B cell (primary cell): ENCODE results near the gene RPS5. TPM values are rescaled to one million over a fixed set of nuclear protein-coding genes. Genes with fewer than 3 reads are reported as not detected.

Experiments used
- ATAC-seq: fragments of 200-7000 bp; cut with Tn5 transposase; one replicate; pipeline ENCODE4 v1.10.0; 2021; ENCODE audit warnings: low read depth, mild to moderate bottlenecking, moderate number of reproducible peaks, moderate library complexity
- CTCF ChIA-PET: fragments of 350-600 bp; sonication (Branson Sonifier 250); formaldehyde crosslinking; loops from one replicate; lab custom pipeline; 2021; ENCODE audit warnings: antibody characterized with exemption, inconsistent platforms; lab: Charles Lee
- POLR2A ChIA-PET: fragments of 350-600 bp; sonication (Branson Sonifier 250); formaldehyde crosslinking; loops from one replicate; lab custom pipeline; 2021; ENCODE audit warnings: antibody characterized with exemption; lab: Charles Lee
- DNase-seq: peaks from one replicate; pipeline ENCODE4 v3.0.0; 2013
- H2AFZ ChIP-seq: 2 replicates; pipeline ENCODE4 v1.6.1; 2012; ENCODE audit warnings: mild to moderate bottlenecking, low read depth, low read length; ENCODE audit not compliant: insufficient read depth, poor library complexity, severe bottlenecking
- H3K27ac ChIP-seq, 2 donors: 1 replicate in 1 of 2; 2 replicates in 1 of 2; pipeline ENCODE4 v1.5.1; 2012 to 2013; ENCODE audit warnings: low read length in 2 of 2, mild to moderate bottlenecking in 2 of 2, moderate library complexity in 1 of 2
- H3K27me3 ChIP-seq, 4 experiments: fragments of 200-600 bp in 1 of 4; sonication (generic) in 1 of 4; replicated peaks in 1 of 4; 1 replicate in 2 of 4; 2 replicates in 2 of 4; pipeline versions ENCODE4 v1.6.1 to v1.7.0; 2013 to 2016; ENCODE audit warnings: low read length in 3 of 4, mild to moderate bottlenecking in 2 of 4, mixed read lengths in 1 of 4, moderate library complexity in 1 of 4; ENCODE audit not compliant: insufficient read depth in 4 of 4, control insufficient read depth in 3 of 4; ENCODE audit errors: control extremely low read depth in 1 of 4
- H3K36me3 ChIP-seq, 2 experiments: replicated peaks in 1 of 2; 1 replicate in 1 of 2; 2 replicates in 1 of 2; pipeline versions ENCODE4 v1.6.1 to v1.7.1; 2013; ENCODE audit warnings: low read length in 1 of 2; ENCODE audit not compliant: insufficient read depth in 2 of 2, control insufficient read depth in 1 of 2; ENCODE audit errors: control extremely low read depth in 1 of 2, extremely low read depth in 1 of 2
- H3K4me1 ChIP-seq, 2 donors: fragments of 200-600 bp in 1 of 2; sonication (generic) in 1 of 2; 1 replicate in 1 of 2; 2 replicates in 1 of 2; pipeline versions ENCODE4 v1.5.1 to v1.6.1; 2013 to 2017; ENCODE audit warnings: low read length in 2 of 2; ENCODE audit not compliant: control insufficient read depth in 2 of 2, insufficient read depth in 2 of 2
- H3K4me2 ChIP-seq: replicated peaks from 2 replicates; pipeline ENCODE3; 2012; ENCODE audit warnings: mild to moderate bottlenecking, low read depth, low read length; ENCODE audit not compliant: poor library complexity, severe bottlenecking
- H3K4me3 ChIP-seq, 5 experiments: fragments of 200-600 bp in 1 of 5; sonication (generic) in 1 of 5; 1 replicate in 3 of 5; 2 replicates in 2 of 5; pipeline versions ENCODE4 v1.5.1 to v1.7.0; 2011 to 2016; ENCODE audit warnings: low read length in 4 of 5, mild to moderate bottlenecking in 4 of 5, low read depth in 2 of 5, control low read depth in 1 of 5, moderate library complexity in 1 of 5; ENCODE audit not compliant: insufficient read depth in 1 of 5; ENCODE audit errors: control extremely low read depth in 1 of 5, extremely low read depth in 1 of 5
- H3K79me2 ChIP-seq: fragments of 200-600 bp; sonication (generic); one replicate; pipeline ENCODE4 v1.6.0; 2016; ENCODE audit warnings: low read length; ENCODE audit not compliant: control insufficient read depth, insufficient read depth
- H3K9ac ChIP-seq: fragments of 200-600 bp; sonication (generic); 2 replicates; pipeline ENCODE4 v1.6.1; 2017; ENCODE audit warnings: mild to moderate bottlenecking, low read length, moderate library complexity
- H3K9me3 ChIP-seq, 3 donors: one replicate each; pipeline versions ENCODE4 v1.6.1 to v1.7.1; 2013; ENCODE audit warnings: low read length in 2 of 3; ENCODE audit not compliant: control insufficient read depth in 2 of 3, insufficient read depth in 1 of 3; ENCODE audit errors: control extremely low read depth in 1 of 3
- H4K20me1 ChIP-seq: 2 replicates; pipeline ENCODE4 v1.6.0; 2012; ENCODE audit warnings: mild to moderate bottlenecking, low read length; ENCODE audit not compliant: insufficient read depth, control insufficient read depth, poor library complexity, severe bottlenecking
- H3K27ac Mint-ChIP-seq: one replicate; pipeline ENCODE4 v1.8.0; 2021; ENCODE audit warnings: mixed read lengths
- H3K27me3 Mint-ChIP-seq: one replicate; pipeline ENCODE4 v1.8.0; 2021; ENCODE audit warnings: mixed read lengths
- H3K4me1 Mint-ChIP-seq: one replicate; pipeline ENCODE4 v1.8.0; 2021; ENCODE audit warnings: mixed read lengths
- H3K4me3 Mint-ChIP-seq: one replicate; pipeline ENCODE4 v1.8.0; 2021; ENCODE audit warnings: mixed read lengths
- H3K9me3 Mint-ChIP-seq: one replicate; pipeline ENCODE4 v1.8.0; 2022; ENCODE audit warnings: mixed read lengths; ENCODE audit not compliant: insufficient read depth
- CTCF ChIP-seq: fragments of 200-600 bp; IDR thresholded peaks from one replicate; pipeline ENCODE4 v1.8.0; 2022; ENCODE audit warnings: antibody characterized with exemption, mild to moderate bottlenecking
- EZH2 ChIP-seq: IDR thresholded peaks from 2 replicates; pipeline ENCODE4 v1.6.1; 2012; ENCODE audit warnings: borderline replicate concordance, low read depth, mild to moderate bottlenecking, moderate library complexity, low read length; ENCODE audit not compliant: insufficient read depth, poor library complexity, severe bottlenecking
- WGBS: methylation state at CpG from one replicate; pipeline ENCODE4 v1.1.5; 2013; ENCODE audit warnings: missing lambda C conversion rate; ENCODE audit not compliant: insufficient coverage; 5-methylcytosine and 5-hydroxymethylcytosine counted together
- intact Hi-C: fragments of 100-400 bp; cut with micrococcal nuclease; formaldehyde crosslinking; loops from one replicate; pipeline ENCODE4 v1.10.0; 2022
- polyA plus RNA-seq: library from polyadenylated mRNA; depleted of rRNA; stranded (reverse); fragments of >200 nt; gene quantifications from 2 replicates; pipeline ENCODE4 v1.2.3, GENCODE V29; 2012
- total RNA-seq, 2 donors: library from RNA; stranded (reverse); fragments of 120-200 nt in 1 of 2; gene quantifications; 1 replicate in 1 of 2; 2 replicates in 1 of 2; pipeline versions ENCODE4 v1.2.3 to v1.2.4, GENCODE V29; 2013 to 2022

RPS5 gene
- total and polyA plus RNA-seq, 2 donors (not counting 1 experiment from before 2014, with no cell fraction given), result 1,311 to 4,330 TPM

DNA sequence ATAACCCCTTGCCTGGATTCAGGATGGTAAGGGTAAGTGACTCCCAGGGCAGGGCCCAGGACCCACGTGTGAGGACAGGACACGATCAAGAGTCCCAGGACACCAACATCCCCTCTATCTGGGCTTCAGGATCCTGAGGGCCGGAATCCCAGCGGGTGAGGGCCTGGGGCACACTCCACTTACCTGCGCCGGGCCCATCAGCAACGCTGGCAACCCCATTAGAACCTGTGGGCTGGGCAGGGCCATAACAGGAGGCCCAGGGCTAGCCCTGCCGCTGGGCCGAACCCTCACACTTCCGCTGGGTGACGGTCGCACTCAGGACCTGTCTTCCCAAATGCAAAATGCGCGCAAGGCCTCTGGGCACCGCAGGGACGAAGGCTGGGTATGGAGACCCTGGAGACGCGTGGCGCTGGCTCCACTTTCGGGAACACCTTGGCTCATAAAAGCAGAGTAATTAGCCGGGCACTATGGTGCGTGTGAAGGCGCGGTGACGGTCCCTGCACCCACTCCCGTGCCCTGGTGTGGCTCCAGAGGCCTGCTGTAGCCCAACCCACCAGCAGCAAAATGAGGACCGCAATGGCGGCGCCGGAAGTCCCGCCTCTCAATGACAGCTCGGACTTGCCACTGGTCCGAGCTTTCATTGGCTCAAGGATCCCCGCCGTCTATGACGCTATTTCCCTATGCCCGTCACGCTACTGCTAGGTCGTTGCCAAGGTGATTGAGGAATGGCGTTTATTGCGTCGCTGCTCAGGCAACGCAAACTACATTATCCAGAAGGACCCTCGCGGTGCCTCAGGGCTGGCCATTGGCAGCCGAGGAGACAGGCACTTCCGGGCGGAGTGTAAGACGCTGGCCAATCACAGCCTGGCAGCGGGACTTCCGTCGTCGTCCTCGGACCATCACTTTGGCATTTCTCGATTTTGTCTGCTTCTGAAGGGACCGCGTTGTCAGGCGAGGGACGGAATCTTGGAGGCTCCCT is 52.8 kb downstream of the RPS5 start, which contains the start of gene ZNF132:
Gene ZNF132 (minus strand): TSS at position 578 of the 979 bp plus-strand sequence. CDS start 332 bp downstream, at position 246.
- CTCF ChIA-PET, result interaction anchor here (1.1 kb wide), 1 partner anchor 113 kb away, joined by 3 read pairs; the partner anchor contains the start of gene ZSCAN22
- Mint-ChIP-seq H3K4me1 (peaks cover 23% of the 10 kb centered on the region), H3K27ac (peak within 1 kb of the TSS; percentile 98), H3K27me3 (peaks cover 9% of the 10 kb centered on the region), H3K4me3 (peak within 1 kb of the TSS; percentile 99), H3K9me3 (peaks cover 17% of the 10 kb centered on the region)
- Histone ChIP-seq H3K27ac (peak within 1 kb of the TSS; percentile 78 to 97), H3K27me3 (no peaks in the 10 kb centered on the region), H4K20me1 (no peaks in the 10 kb centered on the region), H3K4me1 (peaks cover 14 to 21% of the 10 kb centered on the region in 2 donors), H3K4me3 (peak within 1 kb of the TSS; percentile 60 to 97 (median 74)), H3K9me3 (peaks cover 0 to 74% (median 32%) of the 10 kb centered on the region in 3 donors), H3K79me2 (peaks cover 15% of the 10 kb centered on the region), H2AFZ (peak within 1 kb of the TSS; percentile 94), H3K9ac (peak within 1 kb of the TSS; percentile 95), H3K4me2 (peak within 1 kb of the TSS; percentile 98), H3K36me3 (peaks cover 2 to 21% of the 10 kb centered on the region in 2 experiments)
- 8% methylated on average over 59 of the region's 59 CpGs for WGBS
- POLR2A ChIA-PET, result interaction anchor here (0.6 to 1.4 kb wide), 9 partner anchors 12 to 257 kb away, joined by 4 to 11 read pairs (median 5); partner anchors contain the start of genes ZBTB45, ZNF274, ZNF324B and ZNF446
- TF ChIP-seq CTCF (no peak), EZH2 (no peak)
- DNase-seq (peak; percentile 99), ATAC-seq (peak; percentile 98)
- intact Hi-C loops, result loop anchor here (1.0 to 2.0 kb wide), 13 partner anchors 11 to 257 kb away; partner anchors contain the start of genes ERVK3-1, MZF1, RPS5 and ZBTB45
